Mammary epithelial cell (primary cell): ENCODE measurements around the gene ACTR6.

Source experiments
- CTCF ChIP-seq, 2 donors: IDR thresholded peaks in 1 of 2; conservative IDR thresholded peaks in 1 of 2; 2 replicates each; pipeline ENCODE4 v1.5.1; 2011 to 2012; ENCODE audit warnings: inconsistent platforms in 2 of 2, low read length in 2 of 2, mild to moderate bottlenecking in 2 of 2, control low read depth in 1 of 2, low read depth in 1 of 2; ENCODE audit not compliant: insufficient read depth in 1 of 2; ENCODE audit errors: extremely low read depth in 1 of 2
- EZH2 ChIP-seq: IDR thresholded peaks from 2 replicates; pipeline ENCODE4 v1.6.1; 2012; ENCODE audit warnings: low read length, inconsistent platforms, borderline replicate concordance

GRCh38 chr12:100184549-100185145 is 16.0 kb upstream of the ACTR6 start:
- TF ChIP-seq CTCF (conservative IDR thresholded peaks at IDR 0.05 in 1 of 2, IDR thresholded peaks at IDR 0.05 in 1 of 2; ENCODE audit: extremely low read depth in 1 of 2, insufficient read depth in 1 of 2, low read depth in 1 of 2, low read length in 2 of 2), result no peak
- no peak for TF ChIP-seq EZH2
